BLaER1 treated with 17β-estradiol and CSF1 and Interleukin-3, amounts not matched to agents 10 nM and 100 nM (cell line): Measurements from ENCODE around the gene STARD9.
A peak's percentile ranks its signal among the peaks of the same experiment; 100 is the strongest.

Experiments
- H3K27ac ChIP-seq, 11 experiments: shearing (Covaris generic); formaldehyde crosslinking; 2 replicates each; pipeline ENCODE4 v1.8.1; 2022
- H3K27me3 ChIP-seq, 11 experiments: shearing (Covaris generic); formaldehyde crosslinking; 2 replicates each; pipeline ENCODE4 v1.8.1; 2022
- H3K36me3 ChIP-seq, 11 experiments: shearing (Covaris generic); formaldehyde crosslinking; 2 replicates each; pipeline ENCODE4 v1.8.1; 2022
- H3K4me1 ChIP-seq, 10 experiments: shearing (Covaris generic); formaldehyde crosslinking; 2 replicates each; pipeline ENCODE4 v1.8.1; 2022
- H3K4me2 ChIP-seq, 11 experiments: shearing (Covaris generic); formaldehyde crosslinking; 2 replicates each; pipeline ENCODE4 v1.8.1; 2022
- H3K4me3 ChIP-seq, 10 experiments: shearing (Covaris generic); formaldehyde crosslinking; 2 replicates each; pipeline ENCODE4 v1.8.1; 2022
- H3K9ac ChIP-seq, 11 experiments: shearing (Covaris generic); formaldehyde crosslinking; 2 replicates each; pipeline ENCODE4 v1.8.1; 2022
- H3K9me3 ChIP-seq, 11 experiments: shearing (Covaris generic); formaldehyde crosslinking; replicated peaks in 1 of 11; 2 replicates each; pipeline ENCODE4 v1.8.1; 2022
- H4K20me1 ChIP-seq, 11 experiments: shearing (Covaris generic); formaldehyde crosslinking; 2 replicates each; pipeline ENCODE4 v1.8.1; 2022
- Cebpa-rat ChIP-seq, 11 experiments: shearing (Covaris generic); IDR thresholded peaks; 2 replicates each; pipeline ENCODE4 v1.8.1; 2022

Gene STARD9

DNA sequence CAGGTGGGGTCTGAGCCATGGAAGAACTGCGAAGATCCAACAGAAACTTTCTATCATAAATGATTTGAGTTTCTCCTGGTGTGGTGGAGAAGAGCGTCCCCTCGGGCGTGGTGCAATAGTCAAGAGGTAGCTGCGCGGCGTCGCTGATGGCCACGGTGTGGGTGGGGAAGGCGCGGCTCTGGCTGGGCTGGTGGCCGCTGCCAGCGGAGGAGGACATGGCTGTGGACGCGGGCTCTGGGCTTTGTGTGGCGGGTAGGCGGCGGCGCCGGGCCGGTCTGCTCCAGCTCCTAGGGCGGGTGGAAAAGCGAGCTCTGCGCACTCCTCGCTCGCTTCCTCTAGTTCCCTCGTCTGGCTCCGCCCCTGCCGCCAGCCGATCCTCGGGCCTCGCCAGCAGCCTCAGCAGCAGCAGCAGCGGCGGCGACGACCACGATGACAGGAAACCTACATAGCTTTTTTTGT lies 5.9 kb downstream of the STARD9 start:
- Histone ChIP-seq H3K4me2 (peak overlapping the region; percentile 80 to 97 (median 86)), H3K4me1 (peaks cover 38 to 81% (median 57%) of the 10 kb centered on the region in 10 experiments), H3K9ac (peak overlapping the region; percentile 60 to 82 (median 77); a peak in 21 of 22 replicates), H3K9me3 (no peaks in the 10 kb centered on the region), H3K27ac (peak overlapping the region in 10 of 11 experiments; percentile 42 to 77 (median 61); a peak in 17 of 22 replicates), H3K27me3 (no peaks in the 10 kb centered on the region), H3K4me3 (peak overlapping the region; percentile 50 to 73 (median 62)), H3K36me3 (peaks cover 4 to 11% (median 7%) of the 10 kb centered on the region in 11 experiments; a peak in 15 of 22 replicates), H4K20me1 (peaks cover 0 to 7% (median 0%) of the 10 kb centered on the region in 11 experiments; a peak in 2 of 22 replicates)
- TF ChIP-seq Cebpa-rat (IDR thresholded peaks at IDR 0.05): no peak

DNA sequence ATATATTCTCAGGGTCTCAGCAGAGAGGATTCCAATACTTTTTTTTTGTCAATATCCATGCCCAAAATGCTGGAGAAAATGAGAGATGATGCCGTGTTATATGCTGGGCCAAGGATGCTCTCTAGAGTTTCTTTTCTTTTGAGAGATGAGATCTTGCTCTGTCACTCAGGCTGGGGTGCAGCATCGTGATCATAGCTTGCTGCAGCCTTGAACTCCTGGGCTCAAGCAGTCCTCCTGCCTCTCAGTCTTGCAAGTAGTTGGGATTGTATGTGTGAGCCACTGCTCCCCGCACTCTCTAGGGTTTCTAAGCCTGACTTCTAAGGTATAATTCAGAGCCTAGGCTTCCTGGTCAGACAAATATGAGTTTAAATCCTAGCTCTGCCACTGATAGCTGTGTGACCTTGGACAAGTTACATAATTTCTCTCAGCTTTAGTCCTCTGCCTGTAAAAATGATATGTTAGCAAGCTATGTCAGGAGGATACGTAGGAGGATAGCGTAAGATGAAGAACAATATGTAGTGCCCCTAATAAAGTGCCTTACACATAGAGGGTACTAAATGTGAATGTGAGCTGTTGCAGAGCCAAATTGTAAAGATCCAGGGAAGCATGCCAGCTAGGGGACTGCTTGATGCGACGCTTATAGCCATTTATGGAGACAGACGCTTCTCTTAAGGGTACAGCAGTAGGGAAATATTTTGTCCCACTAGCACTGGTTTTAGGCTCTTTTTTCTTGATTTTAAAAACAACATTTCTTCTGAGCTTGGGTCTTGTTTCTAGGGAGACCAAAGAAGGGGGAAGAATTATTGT lies 7.4 kb downstream of the STARD9 start:
- Histone ChIP-seq H4K20me1 (0 out of 22 replicates have a peak, but pooled peaks cover 0 to 7% (median 0%) of the 10 kb centered on the region in 11 experiments), H3K27ac (no peak overlapping the region), H3K4me2 (peak overlapping the region in 5 of 11 experiments; percentile 69 to 95 (median 84); a peak in 4 of 22 replicates), H3K9me3 (no peaks in the 10 kb centered on the region), H3K4me1 (peaks cover 24 to 70% (median 43%) of the 10 kb centered on the region in 10 experiments), H3K27me3 (no peaks in the 10 kb centered on the region), H3K36me3 (peaks cover 6 to 26% (median 11%) of the 10 kb centered on the region in 11 experiments; a peak in 15 of 22 replicates), H3K4me3 (no peak overlapping the region), H3K9ac (no peak overlapping the region)
- no peak for TF ChIP-seq Cebpa-rat (IDR thresholded peaks at IDR 0.05)

DNA sequence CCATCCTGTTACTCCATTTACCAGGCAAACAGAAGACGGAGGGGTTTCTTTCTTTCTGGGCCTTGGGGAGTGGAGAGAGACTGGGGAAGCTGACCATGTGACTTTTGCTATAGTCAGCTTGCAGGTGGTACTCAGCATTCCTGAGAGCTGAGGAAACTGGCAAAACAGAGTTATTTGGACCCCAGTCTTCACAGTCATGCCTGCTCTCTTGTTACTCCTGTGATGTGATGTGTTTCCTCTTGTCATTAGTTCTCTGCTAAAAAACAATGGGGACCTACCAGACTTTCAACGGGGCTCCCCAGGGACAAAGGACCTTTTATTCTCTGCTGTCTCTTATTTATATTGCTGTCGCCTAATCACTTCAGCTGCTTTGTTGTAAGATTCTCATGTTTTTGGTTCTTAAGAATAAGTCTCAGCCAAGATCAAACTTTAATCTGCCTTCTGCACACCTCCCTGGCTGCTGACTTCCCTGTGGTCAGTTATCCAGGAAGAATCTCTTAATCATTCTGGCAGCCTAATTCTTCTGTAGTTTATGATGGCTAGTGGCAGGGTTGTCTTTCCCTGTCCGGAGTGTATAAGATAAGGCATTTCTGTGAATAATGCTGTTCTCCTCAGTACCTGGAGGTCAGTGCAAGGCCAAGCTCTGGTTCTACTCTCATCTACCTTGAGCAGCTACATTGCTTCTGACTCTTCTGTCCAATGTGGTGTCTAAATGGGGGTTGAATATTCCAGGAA lies 8.8 kb downstream of the STARD9 start:
- no peak for TF ChIP-seq Cebpa-rat (IDR thresholded peaks at IDR 0.05)
- Histone ChIP-seq H3K27me3 (no peaks in the 10 kb centered on the region), H3K4me3 (no peak overlapping the region), H3K27ac (no peak overlapping the region), H3K9me3 (no peaks in the 10 kb centered on the region), H4K20me1 (0 out of 22 replicates have a peak, but pooled peaks cover 0 to 7% (median 0%) of the 10 kb centered on the region in 11 experiments), H3K9ac (peak overlapping the region in 3 of 11 experiments; percentile 10 to 32 (median 25); a peak in 3 of 22 replicates), H3K4me1 (peaks cover 23 to 68% (median 45%) of the 10 kb centered on the region in 10 experiments), H3K36me3 (peaks cover 6 to 31% (median 11%) of the 10 kb centered on the region in 11 experiments; a peak in 16 of 22 replicates), H3K4me2 (peak overlapping the region; percentile 10 to 81 (median 57); a peak in 19 of 22 replicates)

DNA sequence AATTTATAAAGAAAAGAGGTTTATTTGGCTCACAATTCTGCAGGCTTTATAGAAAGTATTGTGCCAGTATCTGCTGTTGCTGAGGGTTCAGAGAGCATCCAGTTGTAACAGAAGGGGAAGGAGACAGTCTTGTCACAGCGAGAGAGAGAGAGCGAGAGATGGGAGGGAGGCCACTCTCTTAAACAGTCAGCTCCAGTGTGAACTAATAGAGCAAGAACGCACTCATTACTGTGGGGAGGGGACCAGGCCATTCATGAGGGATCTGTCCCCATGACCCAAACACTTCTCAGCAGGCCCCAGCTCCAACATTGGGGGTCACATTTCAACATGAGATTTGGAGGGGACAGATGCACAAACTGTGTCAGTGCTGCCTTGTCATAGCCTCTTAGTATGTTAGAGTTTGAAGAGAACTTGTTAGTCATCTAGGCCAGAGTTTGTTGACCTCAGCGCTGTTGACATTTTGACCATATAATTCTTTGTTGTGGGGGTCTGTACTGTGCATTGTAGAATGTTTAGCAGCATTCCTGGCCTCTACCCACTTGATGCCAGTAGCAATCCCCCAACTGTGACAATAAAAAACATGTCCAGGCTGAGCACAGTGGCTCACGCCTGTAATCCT lies 15.3 kb downstream of the STARD9 start:
- Histone ChIP-seq H3K27ac (no peak overlapping the region), H3K4me3 (no peak overlapping the region), H3K9me3 (no peaks in the 10 kb centered on the region), H4K20me1 (no peaks in the 10 kb centered on the region), H3K27me3 (no peaks in the 10 kb centered on the region), H3K4me1 (peaks cover 0 to 16% (median 10%) of the 10 kb centered on the region in 10 experiments; a peak in 15 of 20 replicates), H3K4me2 (no peak overlapping the region), H3K36me3 (peaks cover 6 to 56% (median 30%) of the 10 kb centered on the region in 11 experiments; a peak in 20 of 22 replicates), H3K9ac (no peak overlapping the region)
- TF ChIP-seq Cebpa-rat (IDR thresholded peaks at IDR 0.05): no peak

DNA sequence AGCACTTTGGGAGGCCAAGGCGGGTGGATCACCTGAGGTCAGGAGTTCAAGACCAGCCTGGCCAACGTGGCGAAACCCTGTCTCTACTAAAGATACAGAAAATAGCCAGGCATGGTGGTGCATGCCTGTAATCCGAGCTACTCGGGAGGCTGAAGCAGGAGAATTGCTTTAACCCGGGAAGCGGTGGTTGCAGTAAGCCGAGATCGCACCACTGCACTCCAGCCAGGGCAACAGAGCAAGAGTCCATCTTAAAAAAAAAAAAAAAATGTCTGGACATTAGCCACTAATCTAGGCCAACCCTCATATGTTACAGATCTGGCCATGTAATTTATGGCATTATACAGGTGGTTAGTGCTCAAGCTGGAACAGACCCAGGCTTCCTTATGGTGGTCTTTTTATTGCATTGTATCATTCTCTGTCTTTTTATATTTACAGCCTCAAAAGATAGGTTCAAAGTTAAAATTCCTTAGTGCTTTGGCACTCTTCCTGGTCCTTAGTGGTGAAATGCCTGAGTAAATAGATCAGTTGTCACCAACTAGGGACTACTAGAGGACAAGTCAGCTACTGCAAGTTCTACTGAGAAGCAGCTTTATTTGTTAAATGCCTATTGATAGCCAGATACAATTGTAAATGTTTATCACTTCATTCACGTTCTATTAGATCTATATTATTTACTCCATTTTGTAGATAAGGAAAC lies 16.0 kb downstream of the STARD9 start:
- H3K9me3 ChIP-seq: no peaks in the 10 kb centered on the region

DNA sequence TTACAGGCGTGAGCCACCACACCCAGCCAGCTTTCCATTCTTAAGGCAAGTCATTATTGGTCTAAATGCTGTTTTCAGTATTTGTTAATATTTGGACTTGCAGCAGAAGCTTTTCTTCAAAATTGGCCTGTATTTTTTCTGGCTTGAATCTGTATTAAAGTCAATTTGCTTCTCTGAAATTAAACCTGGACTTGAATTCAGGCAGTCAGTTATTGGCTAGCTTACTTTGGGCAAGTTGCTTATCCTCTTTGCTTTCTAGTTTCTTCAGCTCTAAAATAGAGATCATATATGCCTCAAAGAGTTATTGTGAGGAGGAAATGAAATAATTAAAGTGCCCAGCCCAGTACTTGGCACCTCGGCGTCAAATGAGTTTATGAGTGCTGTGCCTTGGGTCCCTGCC lies 17.3 kb downstream of the STARD9 start:
- no peaks in the 10 kb centered on the region for H4K20me1 ChIP-seq
- H3K27ac ChIP-seq: no peak overlapping the region
- H3K9me3 ChIP-seq: no peaks in the 10 kb centered on the region
- no peak overlapping the region for H3K9ac ChIP-seq
- TF ChIP-seq Cebpa-rat (IDR thresholded peaks at IDR 0.05): no peak
- H3K27me3 ChIP-seq: no peaks in the 10 kb centered on the region
- H3K4me3 ChIP-seq: no peak overlapping the region
- peaks cover 0 to 14% (median 10%) of the 10 kb centered on the region in 10 experiments; a peak in 15 of 20 replicates for H3K4me1 ChIP-seq
- H3K36me3 ChIP-seq: peaks cover 0 to 45% (median 20%) of the 10 kb centered on the region in 11 experiments; a peak in 17 of 22 replicates
- no peak overlapping the region for H3K4me2 ChIP-seq

More for the DNA sequence above, 16.0 kb downstream of the STARD9 start:
- TF ChIP-seq Cebpa-rat (IDR thresholded peaks at IDR 0.05): no peak
- Histone ChIP-seq H4K20me1 (no peaks in the 10 kb centered on the region), H3K4me3 (no peak overlapping the region), H3K36me3 (peaks cover under 1 to 51% (median 26%) of the 10 kb centered on the region in 11 experiments; a peak in 19 of 22 replicates), H3K27ac (no peak overlapping the region), H3K4me2 (no peak overlapping the region), H3K4me1 (peaks cover 0 to 16% (median 10%) of the 10 kb centered on the region in 10 experiments; a peak in 15 of 20 replicates), H3K9ac (no peak overlapping the region), H3K27me3 (no peaks in the 10 kb centered on the region)

DNA sequence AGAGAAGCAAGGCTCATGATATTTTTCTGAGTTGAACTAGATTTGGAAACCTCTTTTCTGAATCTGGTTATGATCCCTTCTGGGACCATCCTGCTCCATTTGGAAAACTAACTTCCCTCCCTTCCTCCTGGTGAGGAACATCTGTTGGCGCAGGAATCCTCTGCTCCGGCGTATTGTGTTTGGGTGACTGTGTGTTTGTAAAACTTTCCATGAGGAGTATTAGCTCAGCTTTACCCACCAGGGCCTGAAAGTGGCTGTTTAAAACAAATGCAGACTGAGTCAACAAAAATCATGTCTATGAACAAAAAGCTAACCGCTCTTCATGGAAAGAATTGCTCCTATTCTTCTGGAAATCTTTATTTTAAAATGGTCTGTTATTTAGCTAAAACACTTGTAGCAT lies 17.7 kb downstream of the STARD9 start:
- peaks cover 0 to 11% (median 8%) of the 10 kb centered on the region in 10 experiments; a peak in 15 of 20 replicates for H3K4me1 ChIP-seq
- H3K27ac ChIP-seq: no peak overlapping the region
- no peak overlapping the region for H3K9ac ChIP-seq
- H3K9me3 ChIP-seq: no peaks in the 10 kb centered on the region
- H3K4me2 ChIP-seq: no peak overlapping the region
- no peaks in the 10 kb centered on the region for H4K20me1 ChIP-seq
- peaks cover 0 to 45% (median 20%) of the 10 kb centered on the region in 11 experiments; a peak in 17 of 22 replicates for H3K36me3 ChIP-seq
- H3K27me3 ChIP-seq: no peaks in the 10 kb centered on the region
- TF ChIP-seq Cebpa-rat (IDR thresholded peaks at IDR 0.05): no peak
- H3K4me3 ChIP-seq: no peak overlapping the region

DNA sequence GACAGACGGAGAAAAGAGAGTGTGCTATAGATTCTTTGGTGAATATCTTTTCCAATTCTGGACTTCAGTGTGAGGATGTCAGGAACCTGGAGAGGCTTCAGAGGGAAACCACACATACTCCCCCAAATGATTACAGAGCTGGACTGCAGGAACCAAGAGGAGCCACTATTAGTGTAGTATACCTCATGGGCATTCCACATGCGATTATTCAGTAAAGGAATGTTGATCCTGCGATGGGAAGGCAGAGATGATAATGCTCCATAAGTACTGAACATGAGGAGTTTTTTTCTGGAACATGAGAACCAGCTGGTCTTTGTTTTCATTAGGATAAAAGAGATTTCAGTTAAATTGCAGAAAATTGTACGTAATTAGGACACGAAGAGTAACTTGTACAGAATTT lies 18.7 kb downstream of the STARD9 start:
- no peak for TF ChIP-seq Cebpa-rat (IDR thresholded peaks at IDR 0.05)
- no peaks in the 10 kb centered on the region for H3K9me3 ChIP-seq
- H3K36me3 ChIP-seq: peaks cover 0 to 49% (median 20%) of the 10 kb centered on the region in 11 experiments; a peak in 17 of 22 replicates
- H4K20me1 ChIP-seq: no peaks in the 10 kb centered on the region
- peaks cover 0 to 2% (median 0%) of the 10 kb centered on the region in 10 experiments; a peak in 2 of 20 replicates for H3K4me1 ChIP-seq
- H3K4me2 ChIP-seq: no peak overlapping the region
- H3K27ac ChIP-seq: no peak overlapping the region
- H3K9ac ChIP-seq: no peak overlapping the region
- H3K27me3 ChIP-seq: no peaks in the 10 kb centered on the region
- no peak overlapping the region for H3K4me3 ChIP-seq
